ENCODE measurements around the gene SEC24C.
"Not testable (repeated sequence)": the region's sequence is repeated elsewhere in the genome, so short reads cannot be mapped to it uniquely, and the experiment has no call there.

GRCh38 chr10:73695302-73695701, 48.9 kb upstream of the SEC24C start:
- not testable (repeated sequence) for TF ChIP-seq CTCF (IDR thresholded peaks at IDR 0.05; ENCODE audit: insufficient read depth, low read depth, low read length); EZH2 (IDR thresholded peaks at IDR 0.05; ENCODE audit: insufficient read depth, low read length)

All from astrocyte (in vitro differentiated cells and primary cell).